ENCODE results near the gene FOXL1. TPM values are rescaled to one million over a fixed set of nuclear protein-coding genes. Genes with fewer than 3 reads are reported as not detected.
A peak's percentile ranks its signal among the peaks of the same experiment; 100 is the strongest.

The FOXL1 gene
- total and polyA plus RNA-seq, 2 of the 13 experiments (the other 11 are each of a cell fraction or from before 2014, with no cell fraction given) = not detected

DNA sequence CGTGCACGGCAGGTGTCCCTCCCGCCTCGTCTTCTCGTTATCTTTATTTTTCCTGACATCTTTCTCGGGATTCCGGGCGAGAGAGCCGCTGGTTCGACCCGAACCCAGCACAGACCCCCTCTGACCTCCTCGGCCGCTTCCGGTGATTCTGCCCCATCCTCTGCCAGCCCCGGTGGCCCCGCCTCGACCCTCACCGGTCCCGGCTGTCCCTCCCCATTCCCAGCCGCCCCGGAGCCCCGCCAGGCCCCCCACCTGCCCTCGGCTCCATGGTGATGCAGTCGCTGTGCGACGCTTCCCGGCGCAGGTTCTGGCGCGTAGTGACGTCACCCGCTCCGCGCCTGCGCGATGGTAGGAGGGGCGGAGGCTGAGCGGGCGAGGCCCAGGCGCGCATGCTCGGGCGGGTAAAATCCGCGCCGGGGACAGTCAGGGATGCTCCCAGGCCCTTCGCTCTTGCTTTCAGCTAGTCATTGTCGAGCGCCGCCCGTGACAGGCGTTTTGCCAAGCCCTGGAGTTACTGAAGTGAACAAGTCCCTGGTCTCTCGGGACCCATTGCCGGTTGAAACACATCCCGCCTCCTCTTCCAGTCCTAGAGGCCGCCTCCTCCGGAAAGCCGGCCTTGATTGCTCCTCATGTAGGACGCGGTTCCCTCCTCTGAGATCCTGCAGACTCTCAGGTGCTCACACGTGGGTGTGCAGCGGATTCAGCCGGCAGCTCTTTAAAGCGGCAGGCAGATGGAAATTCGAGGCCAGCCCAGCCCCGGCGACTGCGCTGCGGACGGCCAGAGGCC is 23.2 kb upstream of the FOXL1 start, which contains the start of gene MTHFSD (continued):
- peak; percentile 62; the same call in 1 of the 2 replicates for TF ChIP-seq RFXAP (CRISPR knock-in tag; IDR thresholded peaks at IDR 0.05; ENCODE audit: borderline replicate concordance)
- TF ChIP-seq, protein P1, sequence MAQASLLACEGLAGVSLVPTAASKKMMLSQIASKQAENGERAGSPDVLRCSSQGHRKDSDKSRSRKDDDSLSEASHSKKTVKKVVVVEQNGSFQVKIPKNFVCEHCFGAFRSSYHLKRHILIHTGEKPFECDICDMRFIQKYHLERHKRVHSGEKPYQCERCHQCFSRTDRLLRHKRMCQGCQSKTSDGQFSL (CRISPR knock-in tag; IDR thresholded peaks at IDR 0.05) = no peak
- peak; percentile 35; the same call in 1 of the 2 replicates for TF ChIP-seq RNF2 (conservative IDR thresholded peaks at IDR 0.05; ENCODE audit: low read depth)
- TF ChIP-seq ZNF431 (CRISPR knock-in tag; IDR thresholded peaks at IDR 0.05; ENCODE audit: borderline replicate concordance, low read depth) = no peak
- 0 out of 2 replicates have a peak, but pooled peaks have one; percentile 25 for TF ChIP-seq FOSL1 (CRISPR knock-in tag; IDR thresholded peaks at IDR 0.05; ENCODE audit: borderline replicate concordance)
- TF ChIP-seq, protein P2, sequence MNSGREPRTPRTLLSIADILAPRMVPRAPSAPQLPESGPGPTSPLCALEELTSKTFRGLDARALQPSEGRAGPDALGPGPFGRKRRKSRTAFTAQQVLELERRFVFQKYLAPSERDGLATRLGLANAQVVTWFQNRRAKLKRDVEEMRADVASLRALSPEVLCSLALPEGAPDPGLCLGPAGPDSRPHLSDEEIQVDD (CRISPR knock-in tag; IDR thresholded peaks at IDR 0.05; ENCODE audit: borderline replicate concordance) = no peak
- TF ChIP-seq ZNF280B (CRISPR knock-in tag; IDR thresholded peaks at IDR 0.05; ENCODE audit: borderline replicate concordance) = no peak
- no peak for TF ChIP-seq MBNL3 (CRISPR knock-in tag; conservative IDR thresholded peaks at IDR 0.05)
- TF ChIP-seq FOXO1 (CRISPR knock-in tag; IDR thresholded peaks at IDR 0.05) = peak; percentile 71; the same call in 1 of the 2 replicates
- no peak for TF ChIP-seq EHMT2 (IDR thresholded peaks at IDR 0.05; ENCODE audit: borderline replicate concordance, low read depth, low read length)
- TF ChIP-seq ZFYVE20 (CRISPR knock-in tag; IDR thresholded peaks at IDR 0.05; ENCODE audit: borderline replicate concordance, low read depth) = no peak
- TF ChIP-seq GATAD1 (CRISPR knock-in tag; IDR thresholded peaks at IDR 0.05) = peak; percentile 98
- no peak for TF ChIP-seq DNMT1 (CRISPR knock-in tag; IDR thresholded peaks at IDR 0.05)
- peak; percentile 74; the same call in 1 of the 2 replicates for TF ChIP-seq ZNF83 (CRISPR knock-in tag; IDR thresholded peaks at IDR 0.05; ENCODE audit: borderline replicate concordance)
- no peak for TF ChIP-seq TRIM24 (CRISPR knock-in tag; IDR thresholded peaks at IDR 0.05)
- no peak for TF ChIP-seq REXO4 (CRISPR knock-in tag; IDR thresholded peaks at IDR 0.05; ENCODE audit: borderline replicate concordance)
- TF ChIP-seq, protein P3, sequence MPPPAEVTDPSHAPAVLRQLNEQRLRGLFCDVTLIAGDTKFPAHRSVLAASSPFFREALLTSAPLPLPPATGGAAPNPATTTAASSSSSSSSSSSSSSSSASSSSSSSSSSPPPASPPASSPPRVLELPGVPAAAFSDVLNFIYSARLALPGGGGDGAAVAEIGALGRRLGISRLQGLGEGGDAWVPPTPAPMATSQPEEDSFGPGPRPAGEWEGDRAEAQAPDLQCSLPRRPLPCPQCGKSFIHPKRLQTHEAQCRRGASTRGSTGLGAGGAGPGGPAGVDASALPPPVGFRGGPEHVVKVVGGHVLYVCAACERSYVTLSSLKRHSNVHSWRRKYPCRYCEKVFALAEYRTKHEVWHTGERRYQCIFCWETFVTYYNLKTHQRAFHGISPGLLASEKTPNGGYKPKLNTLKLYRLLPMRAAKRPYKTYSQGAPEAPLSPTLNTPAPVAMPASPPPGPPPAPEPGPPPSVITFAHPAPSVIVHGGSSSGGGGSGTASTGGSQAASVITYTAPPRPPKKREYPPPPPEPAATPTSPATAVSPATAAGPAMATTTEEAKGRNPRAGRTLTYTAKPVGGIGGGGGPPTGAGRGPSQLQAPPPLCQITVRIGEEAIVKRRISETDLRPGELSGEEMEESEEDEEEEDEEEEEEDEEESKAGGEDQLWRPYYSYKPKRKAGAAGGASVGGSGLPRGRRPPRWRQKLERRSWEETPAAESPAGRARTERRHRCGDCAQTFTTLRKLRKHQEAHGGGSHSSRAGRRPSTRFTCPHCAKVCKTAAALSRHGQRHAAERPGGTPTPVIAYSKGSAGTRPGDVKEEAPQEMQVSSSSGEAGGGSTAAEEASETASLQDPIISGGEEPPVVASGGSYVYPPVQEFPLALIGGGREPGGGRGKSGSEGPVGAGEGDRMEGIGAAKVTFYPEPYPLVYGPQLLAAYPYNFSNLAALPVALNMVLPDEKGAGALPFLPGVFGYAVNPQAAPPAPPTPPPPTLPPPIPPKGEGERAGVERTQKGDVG (CRISPR knock-in tag; IDR thresholded peaks at IDR 0.05; ENCODE audit: borderline replicate concordance) = peak; percentile 81; the same call in 1 of the 2 replicates
- peak; percentile 36 for TF ChIP-seq HNRNPK (IDR thresholded peaks at IDR 0.05; ENCODE audit: low read depth, low read length, poor library complexity, severe bottlenecking)
- TF ChIP-seq ZNF782 (CRISPR knock-in tag; IDR thresholded peaks at IDR 0.05; ENCODE audit: borderline replicate concordance) = 0 out of 2 replicates have a peak, but pooled peaks have one; percentile 62
- TF ChIP-seq NR2F6 (IDR thresholded peaks at IDR 0.05) = no peak
- TF ChIP-seq NR2F6 (CRISPR knock-in tag; IDR thresholded peaks at IDR 0.05) = peak; percentile 49; the same call in 1 of the 2 replicates
- no peak for TF ChIP-seq ATAD3A (CRISPR knock-in tag; IDR thresholded peaks at IDR 0.05)
- TF ChIP-seq HOXA3 (CRISPR knock-in tag; IDR thresholded peaks at IDR 0.05) = peak; percentile 97
- no peak for TF ChIP-seq ZNF7 (CRISPR knock-in tag; IDR thresholded peaks at IDR 0.05)
- peak; percentile 71; the same call in 1 of the 2 replicates for TF ChIP-seq MEIS2 (CRISPR knock-in tag; IDR thresholded peaks at IDR 0.05)
